C1 segment of cervical spinal cord (tissue), 14 donors: ENCODE data around the gene GET3.
"Not testable (repeated sequence)": the region's sequence is repeated elsewhere in the genome, so short reads cannot be mapped to it uniquely, and the experiment has no call there.

ENCODE experiments used
- DNase-seq, 14 donors: peaks; one replicate each; lab custom pipeline; 2025; lab: John Stamatoyannopoulos, UW

GET3 gene

DNA sequence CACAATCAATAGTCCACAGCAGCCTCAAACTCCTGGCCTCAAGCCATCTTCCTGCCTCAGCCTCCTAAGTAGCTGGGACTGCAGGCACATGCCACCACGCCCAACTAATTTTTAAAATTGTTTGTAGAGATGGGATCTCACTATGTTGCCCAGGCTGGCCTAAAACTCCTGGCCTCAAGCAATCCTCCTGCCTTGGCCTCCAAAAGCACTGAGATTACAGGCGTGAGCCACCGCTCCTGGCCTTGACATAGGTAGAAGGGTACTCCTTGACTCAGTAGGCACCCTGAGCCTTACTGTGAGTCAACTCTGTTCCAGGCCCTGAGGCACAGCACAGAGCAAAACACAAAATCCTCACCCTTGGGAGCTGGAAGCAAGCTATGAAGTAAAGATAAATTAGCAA is 21.4 kb upstream of the GET3 start:
- DNase-seq, result no peak

DNA sequence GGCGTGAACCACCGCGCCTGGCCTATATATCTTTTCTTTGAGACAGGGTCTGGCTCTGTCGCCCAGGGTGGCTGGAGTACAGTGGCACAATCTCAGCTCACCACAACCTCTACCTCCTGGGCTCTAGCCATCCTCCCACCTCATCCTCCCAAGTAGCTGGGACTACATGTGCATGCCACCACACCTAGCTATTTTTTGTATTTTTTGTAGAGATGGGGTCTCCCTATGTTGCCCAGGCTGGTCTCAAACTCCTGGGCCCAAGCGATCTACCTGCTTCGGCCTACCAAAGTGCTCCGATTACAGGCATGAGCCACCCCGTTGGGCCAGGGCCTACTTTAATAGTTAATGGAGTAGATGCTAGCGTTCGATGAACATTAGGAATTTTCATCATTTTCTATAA is 17.0 kb upstream of the GET3 start:
- DNase-seq, result no peak

DNA sequence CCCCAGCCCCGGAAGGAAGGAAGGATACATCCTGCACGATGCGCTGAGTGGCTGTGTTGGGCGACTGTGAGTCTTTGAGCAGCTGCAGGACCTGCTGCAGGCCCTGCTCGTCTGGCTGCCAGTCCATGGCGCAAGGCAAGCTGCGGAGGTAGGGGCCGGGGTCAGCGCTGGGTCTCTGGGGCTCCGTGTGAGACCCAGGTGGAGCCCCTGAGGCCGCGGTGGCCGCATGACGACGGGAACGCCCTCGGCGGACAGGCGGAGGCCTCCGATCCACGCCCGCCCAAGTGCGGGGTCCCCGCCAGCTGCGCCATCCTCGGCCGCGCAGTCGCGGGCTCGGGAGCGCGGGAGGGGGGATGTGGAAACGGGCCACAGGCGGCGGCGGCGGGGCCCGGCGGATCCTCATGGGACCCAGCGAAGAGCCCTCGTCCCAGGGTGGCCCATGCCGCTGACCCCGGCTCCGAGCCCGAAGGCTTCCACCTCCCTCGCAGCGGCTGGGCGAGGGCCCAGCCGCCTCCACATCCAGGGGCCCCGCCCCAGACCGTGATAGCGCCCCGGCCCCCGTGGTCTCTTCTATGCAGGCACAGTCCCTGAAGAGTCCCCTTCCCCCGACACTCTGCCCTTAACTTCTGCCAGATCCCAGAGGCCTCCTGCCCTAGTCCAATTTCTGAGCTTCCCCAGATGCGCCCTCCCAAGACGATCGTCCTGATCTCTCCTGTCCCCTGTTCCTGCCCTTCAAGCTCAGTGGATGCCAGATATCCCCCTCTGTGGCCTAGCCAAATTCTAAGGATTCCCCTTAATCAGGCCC is 16.2 kb upstream of the GET3 start:
- DNase-seq, result peak in 3 of 14 donors; percentile 43 to 59 (median 46)

DNA sequence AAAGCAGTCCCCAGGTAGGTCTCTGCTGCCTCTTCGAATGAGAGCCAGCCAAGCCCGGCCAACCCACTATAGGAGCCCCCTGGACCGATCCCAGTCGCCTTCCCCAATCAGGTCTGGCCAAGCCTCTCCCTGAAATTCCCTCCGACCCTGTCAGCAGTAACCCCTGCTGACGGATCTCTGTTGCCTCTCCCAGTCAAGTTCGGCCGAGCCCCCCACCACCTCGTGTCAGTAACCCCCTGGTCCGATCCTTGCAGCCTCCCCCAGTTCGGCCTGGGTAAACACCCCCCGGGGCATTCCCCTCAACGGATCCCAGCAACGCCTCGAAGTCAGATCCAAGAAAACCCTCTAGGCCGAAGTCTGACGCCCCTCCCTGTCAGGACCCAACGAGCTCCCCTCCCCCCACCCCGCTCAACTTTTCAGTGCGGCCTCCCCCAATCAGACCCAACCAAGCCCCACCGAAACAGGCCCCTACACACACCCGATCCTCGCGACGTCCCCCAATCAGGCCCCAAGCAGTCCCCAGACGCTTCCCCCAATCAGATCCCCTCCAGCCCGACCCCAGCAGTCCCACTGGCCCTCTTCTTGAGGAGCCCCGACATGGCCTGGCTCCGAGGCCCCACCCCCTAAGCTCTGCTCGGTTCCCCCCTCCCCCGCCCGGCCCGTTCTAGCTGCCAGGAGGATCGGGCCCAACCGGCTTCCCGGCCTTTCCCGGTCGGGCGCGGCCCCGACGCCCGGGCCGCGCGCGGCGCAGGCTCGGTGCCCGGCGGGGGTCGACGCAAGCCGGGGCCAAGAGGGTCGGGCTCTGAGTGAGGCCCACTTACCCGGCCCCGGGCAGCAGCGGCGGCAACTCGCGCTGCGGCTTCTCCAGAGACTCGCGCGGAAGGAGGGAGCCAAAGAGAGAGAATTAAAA is 15.4 kb upstream of the GET3 start:
- peak in 11 of 14 donors; percentile 40 to 80 (median 64) for DNase-seq

DNA sequence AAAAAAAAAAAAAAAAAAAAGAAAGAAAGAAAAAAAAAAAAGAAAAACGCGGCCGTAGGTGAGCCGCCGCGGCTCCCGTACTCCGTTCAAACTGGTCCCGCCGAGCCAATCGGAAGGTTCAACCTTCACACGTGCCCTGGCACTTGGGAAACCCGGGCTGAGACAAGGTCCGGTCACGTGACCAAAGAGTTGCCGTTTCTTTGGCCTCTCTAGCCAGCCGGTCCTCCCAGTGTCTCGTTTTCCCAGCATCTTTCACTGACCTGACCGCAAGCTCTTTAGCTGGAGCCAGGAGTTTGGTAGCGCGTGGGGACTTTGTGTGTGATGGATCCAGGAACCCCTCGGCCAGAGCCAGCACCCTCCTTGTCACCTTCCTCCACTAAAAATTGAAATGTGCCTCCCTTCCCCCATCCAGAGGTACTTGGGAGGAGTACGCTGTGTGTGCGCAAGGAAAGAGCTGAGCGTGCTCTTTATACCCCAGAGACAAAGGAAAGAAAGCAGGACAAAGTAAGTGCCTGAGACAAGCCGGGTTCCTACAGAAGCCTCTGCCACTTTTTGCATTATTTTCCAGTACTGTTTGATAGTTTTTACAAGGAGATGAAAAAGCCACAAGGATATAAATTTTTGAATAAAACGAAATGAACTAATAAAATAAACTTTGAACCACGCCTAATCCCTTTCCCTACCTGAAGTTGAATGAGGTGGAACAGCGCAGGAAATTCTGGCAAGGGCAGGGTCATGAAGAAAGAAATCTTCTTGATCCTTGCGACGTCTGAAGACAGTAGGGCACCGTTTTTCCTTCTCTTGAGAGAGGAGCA is 14.5 kb upstream of the GET3 start:
- DNase-seq, result peak; percentile 59 to 94 (median 90)

DNA sequence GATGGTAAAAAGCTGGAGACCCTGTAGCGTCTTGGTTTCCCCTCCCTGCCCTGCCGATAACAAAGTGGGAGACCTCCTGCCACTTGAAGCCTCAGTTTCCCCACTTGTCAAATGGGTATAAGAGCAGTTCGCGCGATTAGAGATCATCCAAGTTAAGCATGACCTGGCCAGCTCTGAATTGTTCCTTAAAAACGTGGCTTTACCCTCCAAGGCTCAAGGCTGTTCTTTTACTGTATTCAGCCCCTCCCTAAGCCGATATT is 14.0 kb upstream of the GET3 start:
- peak in 1 of 14 donors; percentile 25 for DNase-seq

DNA sequence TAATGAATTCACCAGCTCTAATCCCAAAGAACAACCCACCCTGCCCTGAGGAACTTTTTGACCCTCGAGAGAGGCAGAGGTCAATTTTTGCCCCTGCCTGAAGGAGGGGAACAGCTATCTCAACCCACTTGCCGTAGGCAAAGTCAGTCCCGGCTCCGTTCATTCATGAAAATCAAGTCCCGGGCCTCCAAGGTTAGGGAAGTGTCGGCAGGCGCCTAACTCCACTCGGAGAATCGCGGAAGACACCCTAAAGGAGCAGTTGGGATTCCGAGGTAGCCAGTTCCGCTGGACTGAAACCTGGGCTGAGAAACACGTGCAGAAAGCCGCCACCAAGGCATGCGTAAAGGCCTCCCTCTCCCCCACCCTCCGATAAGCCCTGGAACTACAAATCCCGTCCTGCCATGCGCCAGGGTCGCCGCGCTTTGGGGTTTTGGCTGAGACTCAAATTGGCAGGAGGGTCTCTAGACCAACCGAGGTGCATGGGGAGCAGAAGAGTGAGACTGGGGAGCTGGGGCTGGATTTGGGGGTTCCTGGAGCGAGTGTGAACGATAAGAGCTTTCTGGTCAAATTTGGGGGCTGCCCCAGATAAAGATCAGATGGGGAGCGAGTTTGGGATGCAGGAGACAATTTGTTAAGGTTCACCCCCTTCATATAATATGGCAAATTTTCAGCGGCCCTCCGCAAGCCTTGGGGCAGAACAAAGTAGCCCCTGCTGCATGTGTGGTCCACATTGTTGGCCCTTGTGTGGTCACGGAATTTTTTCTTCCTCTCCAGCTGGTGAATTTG is 13.5 kb upstream of the GET3 start, which contains the start of gene TNPO2:
Gene TNPO2, minus strand, starts transcription at position 292 of the 786 bp plus-strand sequence. CDS start 2,955 bp downstream, outside the sequence.
- peak in 11 of 14 donors; percentile 8 to 73 (median 22) for DNase-seq

DNA sequence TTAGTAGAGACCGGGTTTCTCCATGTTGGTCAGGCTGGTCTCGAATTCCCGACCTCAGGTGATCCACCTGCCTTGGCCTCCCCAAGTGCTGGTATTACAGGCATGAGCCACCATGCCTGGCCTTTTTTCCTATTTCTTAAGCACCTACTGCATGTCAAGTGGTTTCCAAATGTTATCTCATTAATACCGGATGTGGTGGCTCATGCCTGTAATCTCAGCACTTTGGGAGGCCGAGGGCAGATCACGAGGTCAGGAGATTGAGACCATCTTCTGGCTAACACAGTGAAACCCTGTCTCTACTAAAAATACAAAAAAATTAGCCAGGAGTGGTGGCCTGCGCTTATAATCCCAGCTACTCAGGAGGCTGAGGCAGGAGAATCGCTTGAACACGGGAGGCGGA is 11.7 kb upstream of the GET3 start:
- not testable (repeated sequence) for DNase-seq

DNA sequence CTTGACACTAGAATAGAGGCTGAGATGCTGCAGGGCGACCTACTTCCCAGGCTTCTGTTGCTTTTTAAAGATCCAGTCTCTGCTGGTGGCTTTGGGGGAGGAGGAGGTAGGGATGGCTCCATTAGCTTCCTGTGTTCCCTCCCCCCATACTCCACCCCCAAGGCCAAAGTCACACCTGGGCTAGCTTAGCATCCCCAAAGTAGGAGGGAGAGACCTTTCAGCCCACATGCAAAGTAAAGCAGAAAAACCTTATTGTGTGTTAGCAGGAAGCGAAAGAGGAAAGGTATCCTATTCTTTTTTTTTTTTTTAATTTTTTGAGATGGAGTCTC is 10.3 kb upstream of the GET3 start:
- DNase-seq, result no peak

DNA sequence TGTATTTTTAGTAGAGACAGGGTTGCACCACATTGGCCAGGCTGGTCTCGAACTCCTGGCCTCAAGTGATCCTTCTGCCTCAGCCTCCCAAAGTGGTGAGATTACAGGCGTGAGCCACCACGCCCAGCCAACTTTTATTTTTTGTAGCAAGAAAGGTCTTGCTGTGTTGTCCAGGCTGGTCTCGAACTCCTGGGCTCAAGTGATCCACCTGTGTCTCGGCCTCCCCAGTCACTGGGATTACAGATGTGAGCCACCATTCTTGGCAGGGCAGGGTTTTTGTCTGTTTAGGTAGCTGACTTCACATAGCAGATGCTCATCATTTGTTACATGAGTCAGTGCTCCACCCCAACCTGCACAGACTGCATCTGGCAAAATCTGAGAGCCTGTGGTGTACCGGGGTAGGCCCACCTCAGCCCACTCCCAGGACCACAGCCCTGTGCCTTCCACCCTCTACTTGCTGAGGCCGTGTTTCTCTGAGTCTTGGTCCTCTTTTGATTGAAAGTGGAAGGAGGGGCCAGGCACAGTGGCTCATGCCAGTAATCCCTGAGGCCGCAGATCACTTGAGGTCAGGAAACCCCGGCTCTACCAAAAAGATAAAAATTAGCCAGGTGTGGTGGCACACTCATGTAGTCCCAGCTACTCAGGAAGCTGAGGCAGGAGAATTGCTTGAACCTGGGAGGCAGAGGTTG is 9.4 kb upstream of the GET3 start:
- no peak for DNase-seq

DNA sequence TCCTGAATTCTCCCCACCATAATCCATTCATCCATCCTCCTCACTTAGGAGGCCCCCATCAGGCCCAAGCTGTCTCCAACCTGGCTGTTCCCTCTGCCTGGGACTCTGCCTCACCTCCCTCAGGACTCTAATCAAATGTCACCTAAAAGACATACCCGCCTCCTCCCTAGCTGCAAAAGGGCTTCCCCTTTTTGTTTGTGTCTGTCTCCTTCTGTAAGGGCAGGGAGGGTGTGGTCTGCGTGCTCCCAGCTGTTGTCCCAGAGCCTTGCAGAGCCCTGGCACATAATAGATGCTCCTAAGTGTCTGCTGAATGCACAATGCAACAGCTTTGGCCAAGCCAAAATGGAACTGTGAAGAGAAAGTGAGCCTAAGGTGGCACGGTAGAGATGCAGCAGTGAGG is 7.2 kb upstream of the GET3 start:
- no peak for DNase-seq

DNA sequence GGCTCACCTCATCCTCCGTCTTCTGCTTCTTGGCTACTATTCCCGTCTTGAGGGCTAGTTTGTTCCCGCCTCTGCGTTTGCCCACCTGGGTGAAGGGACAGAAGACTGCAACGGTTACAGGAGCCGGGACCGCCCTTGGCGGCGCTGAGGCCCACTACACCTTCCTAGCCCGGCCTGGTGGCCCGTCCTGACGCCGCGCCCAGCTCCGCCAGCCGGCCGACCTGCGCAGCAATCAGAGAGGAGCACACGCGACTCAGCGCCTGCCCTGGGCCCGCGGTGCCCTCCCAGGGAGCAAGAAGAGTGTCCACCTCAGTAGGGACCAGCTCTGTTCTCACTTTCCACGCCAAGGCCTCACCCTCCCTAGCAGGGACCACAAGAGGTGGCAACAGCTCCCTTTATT is 6.0 kb upstream of the GET3 start:
- no peak for DNase-seq

DNA sequence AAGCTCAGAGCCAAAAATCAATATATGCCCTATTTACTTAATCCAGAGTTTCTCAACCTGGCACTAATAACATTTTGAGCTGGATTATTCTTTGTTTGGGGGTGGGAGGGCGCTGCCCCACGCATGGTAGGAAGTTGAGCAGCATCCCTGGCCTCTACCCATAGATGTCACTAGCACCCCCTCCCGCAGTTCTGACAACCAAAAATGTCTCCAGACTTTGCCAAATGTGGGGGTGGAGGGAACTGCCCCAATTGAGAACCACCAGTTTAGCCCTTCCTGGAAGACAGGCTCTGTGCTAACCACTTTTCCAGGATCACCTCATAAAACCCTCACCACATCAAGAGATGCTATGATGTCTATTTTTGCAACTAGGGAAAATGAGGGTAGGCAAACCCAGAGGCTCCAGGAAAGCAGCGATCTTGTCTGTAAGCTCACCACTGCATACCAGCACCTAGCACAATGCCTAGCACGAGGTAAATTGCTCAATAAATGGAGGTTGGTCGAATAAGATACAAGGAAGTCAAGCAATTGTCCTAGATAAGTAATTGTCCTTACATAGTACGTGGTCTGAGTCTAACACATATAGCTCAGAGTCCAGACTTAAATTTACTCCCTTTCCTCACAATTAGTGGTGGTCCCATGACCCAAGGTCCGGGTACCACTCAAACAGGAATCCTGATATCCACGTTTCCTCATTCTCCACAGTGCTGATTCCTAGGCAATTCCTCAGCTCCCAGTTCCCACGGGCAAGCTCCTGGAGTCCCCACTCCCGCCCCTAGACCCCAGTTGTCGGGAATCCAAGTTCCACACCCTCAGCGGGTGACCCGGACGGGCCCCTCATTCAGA is 3.7 kb upstream of the GET3 start:
- peak in 1 of 14 donors; percentile 6 for DNase-seq

DNA sequence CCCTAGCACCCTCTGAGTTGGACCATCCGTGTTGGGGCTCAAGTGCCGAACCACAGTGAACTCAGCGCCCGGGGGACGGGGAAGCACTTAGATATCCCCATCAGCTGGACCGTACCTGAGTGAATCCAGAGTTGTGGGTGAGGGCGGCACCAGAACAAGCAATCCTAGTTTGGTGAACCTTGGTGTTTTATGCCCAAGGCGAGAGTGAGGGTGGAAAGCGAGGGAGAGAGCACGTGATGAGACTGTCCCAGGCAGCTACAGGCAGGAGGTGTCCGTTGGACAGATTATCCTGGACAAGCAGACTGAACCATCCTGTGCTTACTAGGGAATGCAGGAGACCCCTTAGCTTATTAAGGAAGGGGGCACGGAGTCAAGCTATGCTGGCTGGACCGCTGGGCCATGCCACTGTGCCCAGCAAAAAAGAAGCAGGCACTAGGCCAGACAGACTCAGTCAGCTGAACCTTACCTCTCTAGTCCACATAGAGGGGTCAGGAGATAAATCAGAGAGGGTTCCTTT is 596 bp downstream of the GET3 start:
- DNase-seq, result no peak

DNA sequence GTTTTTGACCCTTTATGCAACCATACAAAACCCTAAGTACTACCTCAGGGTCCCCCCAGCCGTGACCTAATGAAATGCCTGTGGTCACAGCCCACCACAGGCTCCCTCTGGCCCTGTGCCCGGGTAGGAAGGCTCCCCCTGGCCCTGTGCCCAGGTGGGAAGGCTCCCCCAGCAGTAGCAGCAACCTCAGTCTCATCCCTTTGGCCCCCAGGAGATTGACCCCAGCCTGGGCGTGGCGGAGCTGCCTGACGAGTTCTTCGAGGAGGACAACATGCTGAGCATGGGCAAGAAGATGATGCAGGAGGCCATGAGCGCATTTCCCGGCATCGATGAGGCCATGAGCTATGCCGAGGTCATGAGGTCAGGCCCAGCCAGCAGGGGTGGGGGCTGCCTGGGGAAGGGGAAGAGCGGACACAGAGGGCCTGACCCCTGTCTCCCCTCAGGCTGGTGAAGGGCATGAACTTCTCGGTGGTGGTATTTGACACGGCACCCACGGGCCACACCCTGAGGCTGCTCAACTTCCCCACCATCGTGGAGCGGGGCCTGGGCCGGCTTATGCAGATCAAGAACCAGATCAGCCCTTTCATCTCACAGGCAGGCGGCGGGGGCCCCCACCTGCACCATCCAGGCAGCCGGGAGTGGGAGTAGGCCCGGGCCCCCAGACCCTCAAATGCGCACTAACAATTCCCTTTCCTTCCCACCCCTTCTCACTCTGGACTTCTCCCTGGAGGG is 8.0 kb downstream of the GET3 start:
- no peak for DNase-seq

DNA sequence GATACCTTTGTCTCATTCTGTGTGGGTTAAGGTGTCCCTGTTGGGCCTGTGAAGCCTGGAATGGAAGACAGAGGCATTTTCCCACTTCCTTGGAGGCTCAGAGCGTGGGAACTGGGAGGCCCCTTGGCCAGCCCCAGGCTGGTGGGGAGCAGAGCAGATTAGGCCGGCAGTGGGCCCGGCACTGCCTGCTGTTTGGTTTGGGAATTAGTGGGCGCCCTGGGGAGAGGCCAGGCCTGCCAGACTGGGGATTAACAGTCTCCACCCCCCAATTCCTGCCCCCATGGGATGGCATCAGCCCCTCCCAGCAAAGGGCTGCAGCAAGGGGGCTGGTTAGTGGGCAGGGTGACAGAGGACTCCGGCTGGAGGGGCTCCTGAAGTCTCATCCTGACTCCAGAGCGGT is 11.2 kb downstream of the GET3 start:
- no peak for DNase-seq

DNA sequence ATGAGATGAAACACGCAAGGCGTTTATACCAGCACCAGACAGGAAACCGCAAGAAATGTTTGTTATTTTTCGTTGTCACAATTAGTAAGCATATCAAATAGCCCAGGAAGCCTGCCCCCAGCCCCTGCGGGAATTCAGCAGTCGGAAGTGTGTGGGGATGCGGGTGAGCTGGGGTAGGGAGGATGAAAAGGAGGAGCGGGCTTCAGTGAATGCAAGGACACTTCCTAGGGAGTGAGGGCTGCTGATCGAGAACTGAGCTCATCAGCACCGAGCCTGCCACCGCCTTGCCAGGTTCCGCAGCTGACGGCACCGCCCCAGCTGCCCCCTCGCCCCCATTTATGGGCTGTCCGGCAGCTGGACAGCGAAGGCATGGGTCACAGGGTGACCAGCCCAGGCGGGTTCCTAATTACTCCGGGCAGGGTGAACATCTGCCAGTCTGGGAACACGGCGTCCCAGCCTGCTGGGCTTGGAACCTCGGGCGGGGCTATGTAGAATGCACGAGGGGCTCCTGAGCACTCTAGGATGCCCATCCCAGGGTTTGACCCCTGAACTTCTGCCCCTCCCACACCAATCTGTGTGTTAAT is 12.7 kb downstream of the GET3 start:
- DNase-seq, result no peak

DNA sequence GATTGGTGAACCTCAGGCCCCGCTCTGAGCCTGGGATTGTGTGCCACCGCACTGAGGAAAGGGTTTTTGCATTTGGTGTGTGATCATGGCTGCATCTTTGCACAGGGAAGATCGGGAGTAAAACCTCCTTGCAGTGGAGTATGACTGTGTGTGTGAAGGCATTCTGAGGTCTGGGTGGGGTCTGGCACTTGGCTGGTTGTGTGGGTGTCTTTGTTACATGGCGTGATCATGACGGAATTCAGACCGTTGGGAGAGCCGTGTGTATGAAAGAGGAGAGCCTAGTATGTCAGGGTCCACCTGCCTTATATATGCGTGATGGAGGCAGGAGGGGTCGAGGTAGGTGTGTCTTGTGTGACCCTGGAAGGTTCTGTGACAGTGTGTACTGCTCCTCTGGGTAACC is 13.6 kb downstream of the GET3 start:
- DNase-seq, result no peak
